ENCODE results near the gene SKI.
A peak's percentile ranks its signal among the peaks of the same experiment; 100 is the strongest.

Gene SKI

GRCh38 chr1:2307064-2307605, 79.0 kb downstream of the SKI start:
- no peak overlapping the region for H3K4me3 ChIP-seq (ENCODE audit: insufficient read depth, low read depth, low read length, poor library complexity, severe bottlenecking)
- no peak for DNase-seq

DNA sequence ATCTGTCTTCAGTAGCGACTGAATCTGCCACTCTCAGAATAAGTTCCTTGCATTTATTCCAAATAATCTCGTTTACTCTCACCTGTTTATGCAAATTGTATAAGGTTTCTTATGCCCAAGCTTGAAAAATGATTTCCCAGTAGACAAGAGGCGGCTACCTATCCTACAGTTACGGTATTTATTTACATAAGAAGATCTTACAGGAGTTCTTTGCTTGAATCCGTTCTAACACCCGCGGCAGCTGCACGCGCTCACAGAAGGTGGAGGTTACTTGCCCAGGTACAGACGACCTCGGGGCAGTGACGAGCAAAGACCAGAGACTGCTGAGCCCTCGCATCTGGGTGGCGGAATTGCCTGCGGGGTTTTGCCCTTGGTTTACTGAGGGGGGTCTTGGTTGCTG, 79.9 kb downstream of the SKI start:
- Histone ChIP-seq H3K36me3 (ENCODE audit: control insufficient read depth, insufficient read depth, low read length) (peaks cover 63% of the 10 kb centered on the region), H3K4me3 (ENCODE audit: insufficient read depth, low read depth, low read length, poor library complexity, severe bottlenecking) (no peak overlapping the region), H3K9me3 (ENCODE audit: control insufficient read depth, low read length) (no peaks in the 10 kb centered on the region), H3K4me1 (ENCODE audit: control insufficient read depth, insufficient read depth, low read length, poor library complexity, severe bottlenecking) (peaks cover 14% of the 10 kb centered on the region), H3K27me3 (replicated peaks; ENCODE audit: control insufficient read depth, insufficient read depth, low read length, poor library complexity, severe bottlenecking) (no peaks in the 10 kb centered on the region), H3K27ac (ENCODE audit: insufficient read depth, low read length, poor library complexity, severe bottlenecking) (no peak overlapping the region)
- DNase-seq = no peak

More at GRCh38 chr1:2307064-2307605, 79.0 kb downstream of the SKI start:
- Histone ChIP-seq H3K27ac (ENCODE audit: insufficient read depth, low read length, poor library complexity, severe bottlenecking) (no peak overlapping the region), H3K36me3 (ENCODE audit: control insufficient read depth, insufficient read depth, low read length) (peaks cover 68% of the 10 kb centered on the region), H3K4me1 (ENCODE audit: control insufficient read depth, insufficient read depth, low read length, poor library complexity, severe bottlenecking) (peaks cover 6% of the 10 kb centered on the region), H3K9me3 (ENCODE audit: control insufficient read depth, low read length) (no peaks in the 10 kb centered on the region), H3K27me3 (replicated peaks; ENCODE audit: control insufficient read depth, insufficient read depth, low read length, poor library complexity, severe bottlenecking) (no peaks in the 10 kb centered on the region)

DNA sequence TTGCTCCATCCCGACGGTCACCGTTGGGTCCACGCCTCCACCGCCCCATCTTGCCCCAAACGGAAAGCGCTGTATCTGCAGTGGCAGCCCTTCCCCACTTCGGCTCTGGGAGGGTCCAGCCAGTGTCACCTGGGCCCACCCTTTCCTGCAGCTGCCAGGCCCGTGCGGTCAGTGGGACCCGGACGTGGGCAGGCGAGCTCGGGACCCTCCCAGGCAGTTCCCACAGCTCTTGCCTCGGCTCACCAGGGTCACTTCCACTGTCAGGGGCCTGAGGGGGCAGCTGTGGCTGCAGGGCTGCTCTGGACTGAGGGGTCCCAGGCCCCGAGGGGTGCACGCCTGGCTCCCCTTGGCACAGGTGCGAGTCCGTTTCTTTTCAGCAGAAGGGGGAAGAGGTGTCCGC, 80.7 kb downstream of the SKI start:
- Histone ChIP-seq H3K27me3 (replicated peaks; ENCODE audit: control insufficient read depth, insufficient read depth, low read length, poor library complexity, severe bottlenecking) (no peaks in the 10 kb centered on the region), H3K27ac (ENCODE audit: insufficient read depth, low read length, poor library complexity, severe bottlenecking) (no peak overlapping the region), H3K4me1 (ENCODE audit: control insufficient read depth, insufficient read depth, low read length, poor library complexity, severe bottlenecking) (peaks cover 22% of the 10 kb centered on the region), H3K9me3 (ENCODE audit: control insufficient read depth, low read length) (no peaks in the 10 kb centered on the region), H3K36me3 (ENCODE audit: control insufficient read depth, insufficient read depth, low read length) (peaks cover 55% of the 10 kb centered on the region), H3K4me3 (ENCODE audit: insufficient read depth, low read depth, low read length, poor library complexity, severe bottlenecking) (no peak overlapping the region)
- DNase-seq = no peak

- Histone ChIP-seq H3K36me3 (ENCODE audit: control insufficient read depth, insufficient read depth, low read length) (peaks cover 38% of the 10 kb centered on the region), H3K9me3 (ENCODE audit: control insufficient read depth, low read length) (no peaks in the 10 kb centered on the region), H3K27me3 (replicated peaks; ENCODE audit: control insufficient read depth, insufficient read depth, low read length, poor library complexity, severe bottlenecking) (no peaks in the 10 kb centered on the region), H3K27ac (ENCODE audit: insufficient read depth, low read length, poor library complexity, severe bottlenecking) (no peak overlapping the region), H3K4me1 (ENCODE audit: control insufficient read depth, insufficient read depth, low read length, poor library complexity, severe bottlenecking) (peaks cover 34% of the 10 kb centered on the region), H3K4me3 (ENCODE audit: insufficient read depth, low read depth, low read length, poor library complexity, severe bottlenecking) (no peak overlapping the region)
- no peak for DNase-seq
These were observed 82.4 kb downstream of the SKI start for GRCh38 chr1:2310332-2311183.

DNA sequence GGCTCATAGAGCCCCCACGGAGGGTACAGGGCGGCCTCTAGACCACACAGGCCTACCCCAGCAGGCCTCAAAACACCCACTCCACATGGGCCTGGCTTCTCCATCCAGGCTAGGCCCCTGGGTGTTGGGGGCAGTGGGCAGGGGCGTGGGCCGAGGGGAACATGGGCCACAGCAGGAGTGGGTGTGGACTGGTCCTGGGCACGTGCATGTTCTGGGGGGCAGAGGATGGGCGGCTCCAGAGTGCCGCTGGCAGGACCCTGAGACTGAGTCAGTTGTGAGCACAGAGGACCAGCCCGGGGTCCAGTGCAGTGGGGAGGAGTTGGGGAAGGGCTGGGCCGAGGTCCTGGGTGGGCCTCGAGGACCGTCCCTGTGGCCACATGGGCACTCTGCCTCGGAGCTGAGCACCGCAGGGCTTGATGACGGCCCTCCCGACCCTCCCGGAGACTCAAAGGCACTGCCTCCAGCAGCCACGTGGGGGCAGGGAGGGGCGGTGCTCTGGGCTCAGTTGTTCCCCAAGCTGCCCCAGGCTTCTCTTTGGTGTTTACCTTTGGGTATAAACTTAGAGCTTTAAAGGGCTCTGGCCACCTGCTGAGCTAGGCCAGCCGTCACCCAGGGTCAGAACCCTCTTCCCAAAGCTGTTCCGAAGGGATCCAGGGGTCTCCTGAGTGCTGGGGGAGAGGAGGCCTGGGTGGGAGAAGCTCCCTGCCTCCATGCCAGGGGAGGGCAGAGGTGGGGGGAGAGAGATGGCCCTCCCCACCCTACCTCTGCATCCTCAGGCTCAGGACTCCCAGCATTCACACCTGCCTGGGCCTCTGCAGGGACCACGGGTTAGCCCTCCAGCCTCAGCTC, 83.3 kb downstream of the SKI start:
- peak in 2 of 3 donors; percentile 40 to 46 for DNase-seq
- H3K36me3 ChIP-seq (ENCODE audit: control insufficient read depth, insufficient read depth, low read length) = peaks cover 30% of the 10 kb centered on the region
- no peaks in the 10 kb centered on the region for H3K27me3 ChIP-seq (replicated peaks; ENCODE audit: control insufficient read depth, insufficient read depth, low read length, poor library complexity, severe bottlenecking)
- H3K4me1 ChIP-seq (ENCODE audit: control insufficient read depth, insufficient read depth, low read length, poor library complexity, severe bottlenecking) = peaks cover 37% of the 10 kb centered on the region
- no peaks in the 10 kb centered on the region for H3K9me3 ChIP-seq (ENCODE audit: control insufficient read depth, low read length)
- no peak overlapping the region for H3K4me3 ChIP-seq (ENCODE audit: insufficient read depth, low read depth, low read length, poor library complexity, severe bottlenecking)
- H3K27ac ChIP-seq (ENCODE audit: insufficient read depth, low read length, poor library complexity, severe bottlenecking) = peak overlapping the region; percentile 58

DNA sequence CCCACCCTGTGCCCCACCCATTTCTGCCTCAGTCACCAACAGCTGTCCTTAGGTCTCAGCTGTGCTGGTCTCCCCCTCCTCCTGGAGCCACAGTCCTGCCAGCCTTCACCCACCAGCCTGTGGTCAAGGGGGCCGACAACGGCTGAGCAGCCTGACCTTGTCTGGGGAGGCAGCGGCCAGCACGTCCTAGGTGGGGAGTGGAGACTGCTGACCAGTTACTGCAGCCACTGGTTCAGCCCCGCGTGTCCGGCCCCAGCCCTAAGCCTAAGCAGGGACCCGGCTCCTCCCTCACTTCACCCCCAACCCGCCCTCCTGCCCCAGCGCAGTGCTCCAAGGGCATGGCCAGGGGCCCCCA, 84.0 kb downstream of the SKI start:
- Histone ChIP-seq H3K9me3 (ENCODE audit: control insufficient read depth, low read length) (no peaks in the 10 kb centered on the region), H3K4me1 (ENCODE audit: control insufficient read depth, insufficient read depth, low read length, poor library complexity, severe bottlenecking) (peaks cover 37% of the 10 kb centered on the region), H3K27me3 (replicated peaks; ENCODE audit: control insufficient read depth, insufficient read depth, low read length, poor library complexity, severe bottlenecking) (no peaks in the 10 kb centered on the region), H3K4me3 (ENCODE audit: insufficient read depth, low read depth, low read length, poor library complexity, severe bottlenecking) (no peak overlapping the region), H3K27ac (ENCODE audit: insufficient read depth, low read length, poor library complexity, severe bottlenecking) (peak overlapping the region; percentile 58), H3K36me3 (ENCODE audit: control insufficient read depth, insufficient read depth, low read length) (peaks cover 22% of the 10 kb centered on the region)
- DNase-seq = no peak

DNA sequence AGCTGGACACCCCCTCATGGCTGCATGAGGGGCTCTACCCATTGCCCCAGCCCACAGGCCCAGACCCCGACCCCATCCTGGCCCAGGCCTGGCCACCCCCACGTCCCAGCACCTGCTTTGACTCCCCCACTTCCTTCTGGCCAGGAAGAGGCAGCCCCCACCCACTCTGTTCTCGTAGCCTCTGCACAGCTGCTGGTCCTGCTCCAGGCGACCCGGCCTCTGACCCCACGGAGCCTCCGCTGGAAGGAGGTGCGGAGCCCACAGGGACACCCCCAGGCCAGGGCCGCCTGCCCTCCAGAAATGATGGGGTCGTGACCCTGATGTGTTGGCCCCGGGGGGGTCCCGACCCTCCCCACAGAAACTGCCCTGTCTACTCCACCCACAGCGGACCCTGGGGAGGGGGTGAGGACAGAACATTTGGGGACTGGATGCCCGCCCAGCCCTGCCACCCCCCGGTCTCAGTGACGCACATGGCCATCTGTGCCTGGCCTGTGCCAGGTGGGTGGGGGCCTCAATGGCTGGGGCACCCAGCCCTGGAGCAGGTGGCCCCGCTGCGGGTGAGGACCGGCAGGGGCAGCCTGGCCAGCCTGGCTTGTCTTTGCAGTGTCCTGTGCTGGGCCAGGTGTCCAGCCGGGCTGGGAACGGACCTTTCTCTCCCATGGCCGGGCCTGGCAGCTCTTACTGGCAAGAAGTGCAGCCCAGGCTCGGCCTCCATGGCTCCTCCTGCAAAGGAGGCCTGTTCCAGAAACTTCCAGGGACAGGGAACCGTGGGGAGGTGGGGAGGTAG, 84.6 kb downstream of the SKI start:
- no peaks in the 10 kb centered on the region for H3K9me3 ChIP-seq (ENCODE audit: control insufficient read depth, low read length)
- H3K36me3 ChIP-seq (ENCODE audit: control insufficient read depth, insufficient read depth, low read length) = peaks cover 17% of the 10 kb centered on the region
- no peaks in the 10 kb centered on the region for H3K27me3 ChIP-seq (replicated peaks; ENCODE audit: control insufficient read depth, insufficient read depth, low read length, poor library complexity, severe bottlenecking)
- H3K27ac ChIP-seq (ENCODE audit: insufficient read depth, low read length, poor library complexity, severe bottlenecking) = peak overlapping the region; percentile 58
- peaks cover 37% of the 10 kb centered on the region for H3K4me1 ChIP-seq (ENCODE audit: control insufficient read depth, insufficient read depth, low read length, poor library complexity, severe bottlenecking)
- no peak overlapping the region for H3K4me3 ChIP-seq (ENCODE audit: insufficient read depth, low read depth, low read length, poor library complexity, severe bottlenecking)
- DNase-seq = no peak

- no peaks in the 10 kb centered on the region for H3K27me3 ChIP-seq (replicated peaks; ENCODE audit: control insufficient read depth, insufficient read depth, low read length, poor library complexity, severe bottlenecking)
- no peak overlapping the region for H3K4me3 ChIP-seq (ENCODE audit: insufficient read depth, low read depth, low read length, poor library complexity, severe bottlenecking)
- peaks cover 37% of the 10 kb centered on the region for H3K4me1 ChIP-seq (ENCODE audit: control insufficient read depth, insufficient read depth, low read length, poor library complexity, severe bottlenecking)
- no peak for DNase-seq
- H3K27ac ChIP-seq (ENCODE audit: insufficient read depth, low read length, poor library complexity, severe bottlenecking) = peak overlapping the region; percentile 53
- H3K36me3 ChIP-seq (ENCODE audit: control insufficient read depth, insufficient read depth, low read length) = peaks cover 6% of the 10 kb centered on the region
- H3K9me3 ChIP-seq (ENCODE audit: control insufficient read depth, low read length) = no peaks in the 10 kb centered on the region
These were observed 85.6 kb downstream of the SKI start for GRCh38 chr1:2313651-2314261.

- Histone ChIP-seq H3K9me3 (ENCODE audit: control insufficient read depth, low read length) (no peaks in the 10 kb centered on the region), H3K27me3 (replicated peaks; ENCODE audit: control insufficient read depth, insufficient read depth, low read length, poor library complexity, severe bottlenecking) (no peaks in the 10 kb centered on the region), H3K36me3 (ENCODE audit: control insufficient read depth, insufficient read depth, low read length) (peaks cover under 1% of the 10 kb centered on the region), H3K4me3 (ENCODE audit: insufficient read depth, low read depth, low read length, poor library complexity, severe bottlenecking) (no peak overlapping the region), H3K4me1 (ENCODE audit: control insufficient read depth, insufficient read depth, low read length, poor library complexity, severe bottlenecking) (peaks cover 37% of the 10 kb centered on the region), H3K27ac (ENCODE audit: insufficient read depth, low read length, poor library complexity, severe bottlenecking) (peak overlapping the region; percentile 53)
- peak in 1 of 3 donors; percentile 34 for DNase-seq
These were observed 86.2 kb downstream of the SKI start for GRCh38 chr1:2314273-2314802.
